Stromal cell of bone marrow (primary cell): Measurements from ENCODE around the gene AKT2.

Experiments used
- DNase-seq: peaks from one replicate; pipeline ENCODE4 v3.0.0-alpha.2; 2012; ENCODE audit warnings: low read depth

AKT2 gene

DNA sequence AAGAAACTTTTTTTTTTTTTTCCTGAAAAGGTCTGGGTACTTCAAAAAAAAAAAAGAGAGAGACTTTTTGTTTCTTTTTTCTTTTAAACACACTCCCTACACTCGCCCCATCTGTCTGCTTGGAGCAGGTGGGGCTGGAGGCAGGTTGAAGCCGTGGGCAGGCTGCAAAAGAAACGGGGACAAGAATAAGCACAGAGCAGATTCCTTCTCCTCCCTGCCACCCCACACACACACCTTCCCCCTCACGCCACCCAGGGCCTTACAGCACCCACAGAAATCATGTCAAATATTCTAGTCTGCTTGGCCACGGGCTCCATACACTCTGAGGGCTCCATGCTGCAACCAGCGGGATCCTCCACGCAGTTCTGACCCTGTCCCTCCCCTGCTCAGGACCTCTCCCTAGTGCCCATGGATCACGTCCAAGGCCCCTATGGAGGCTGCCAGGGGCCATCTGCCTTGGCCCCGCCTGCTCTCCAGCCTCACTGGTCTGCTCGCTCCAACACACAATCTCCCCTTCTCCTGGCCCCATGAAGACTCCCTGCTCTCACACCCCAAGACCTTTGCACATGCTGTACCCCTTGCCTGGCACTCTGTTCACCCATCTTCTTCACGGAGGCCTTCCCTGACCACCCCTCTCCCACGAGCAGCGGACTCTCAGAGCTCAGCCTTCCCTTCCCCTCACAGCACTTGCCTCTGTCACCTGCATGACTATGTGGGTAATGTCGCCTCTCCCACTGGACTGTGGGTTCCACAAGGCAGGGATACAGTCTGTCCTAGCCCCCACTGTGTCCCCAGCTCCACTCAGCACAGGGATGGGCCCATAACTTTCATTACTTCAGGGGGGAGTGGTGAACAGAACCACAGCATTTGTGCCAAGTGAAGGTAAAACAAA is 11.4 kb downstream of the AKT2 start:
- DNase-seq, result no peak

DNA sequence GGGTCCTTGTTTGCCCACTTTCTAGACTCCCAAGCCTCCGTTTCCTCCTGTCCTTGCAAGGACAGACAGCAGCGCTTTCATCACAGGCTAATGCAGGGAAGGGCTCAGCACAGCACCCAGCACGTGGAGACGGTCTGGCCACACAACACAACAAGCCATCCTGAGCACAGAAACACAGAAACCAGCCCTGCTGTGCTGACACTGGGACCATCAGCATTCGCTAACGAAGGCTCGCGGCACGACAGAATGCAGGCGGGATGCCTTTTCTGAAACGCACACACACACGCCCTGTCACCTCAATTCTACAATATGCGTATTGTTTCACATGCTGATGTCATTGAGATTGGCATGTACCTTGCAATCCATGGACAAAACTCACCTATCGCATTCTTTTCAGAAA is 12.9 kb downstream of the AKT2 start:
- no peak for DNase-seq

DNA sequence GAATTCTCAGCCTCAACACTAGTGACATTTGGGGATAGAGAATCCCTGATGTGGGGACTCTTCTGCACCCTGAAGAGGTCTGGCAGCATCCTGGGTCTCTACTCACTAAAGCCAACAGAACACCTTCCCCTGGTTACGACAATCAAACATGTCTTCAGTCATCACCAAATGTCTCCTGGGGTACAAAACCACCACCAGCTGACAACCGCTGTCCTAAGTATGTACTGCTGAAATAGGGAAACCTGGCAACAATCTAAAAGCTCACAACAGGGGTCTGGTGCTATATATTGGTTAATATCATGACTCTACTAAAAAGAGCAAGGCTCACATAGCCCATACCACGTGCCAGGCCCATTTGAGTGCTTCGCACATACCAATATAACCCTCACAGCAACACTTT is 13.4 kb downstream of the AKT2 start:
- DNase-seq, result no peak

DNA sequence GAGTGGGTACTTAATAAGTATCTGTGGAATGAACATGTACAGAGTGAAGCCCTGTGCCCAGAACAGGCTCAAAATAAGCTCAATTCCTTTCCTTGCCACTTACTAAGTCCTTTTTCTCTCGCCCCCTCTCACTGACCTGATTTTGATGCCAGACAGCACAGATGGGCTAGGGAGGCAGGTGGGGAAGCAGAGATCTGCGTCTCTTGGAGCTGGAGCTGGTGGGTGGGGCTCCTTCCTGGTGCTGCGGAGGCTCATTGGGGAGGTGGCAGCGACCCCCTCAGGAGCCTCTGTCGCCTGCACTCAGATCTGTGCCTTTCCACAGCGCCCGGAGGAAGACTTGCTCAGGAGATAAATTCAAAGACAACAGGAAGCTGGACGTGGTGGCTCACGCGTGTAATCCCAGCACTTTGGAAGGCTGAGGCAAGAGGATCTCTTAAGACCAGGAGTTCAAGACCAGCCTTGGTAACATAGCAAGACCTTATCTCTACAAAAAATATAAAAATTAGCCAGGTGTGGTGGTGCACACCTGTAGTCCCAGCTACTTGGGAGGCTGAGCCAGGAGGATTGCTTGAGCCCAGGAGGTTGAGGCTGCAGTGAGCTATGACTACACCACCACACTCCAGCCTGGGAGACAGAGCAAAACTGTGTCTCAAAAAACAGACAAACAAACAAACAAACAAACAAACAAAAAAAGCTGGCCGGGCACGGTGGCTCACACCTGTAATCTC is 14.6 kb downstream of the AKT2 start:
- DNase-seq, result no peak

DNA sequence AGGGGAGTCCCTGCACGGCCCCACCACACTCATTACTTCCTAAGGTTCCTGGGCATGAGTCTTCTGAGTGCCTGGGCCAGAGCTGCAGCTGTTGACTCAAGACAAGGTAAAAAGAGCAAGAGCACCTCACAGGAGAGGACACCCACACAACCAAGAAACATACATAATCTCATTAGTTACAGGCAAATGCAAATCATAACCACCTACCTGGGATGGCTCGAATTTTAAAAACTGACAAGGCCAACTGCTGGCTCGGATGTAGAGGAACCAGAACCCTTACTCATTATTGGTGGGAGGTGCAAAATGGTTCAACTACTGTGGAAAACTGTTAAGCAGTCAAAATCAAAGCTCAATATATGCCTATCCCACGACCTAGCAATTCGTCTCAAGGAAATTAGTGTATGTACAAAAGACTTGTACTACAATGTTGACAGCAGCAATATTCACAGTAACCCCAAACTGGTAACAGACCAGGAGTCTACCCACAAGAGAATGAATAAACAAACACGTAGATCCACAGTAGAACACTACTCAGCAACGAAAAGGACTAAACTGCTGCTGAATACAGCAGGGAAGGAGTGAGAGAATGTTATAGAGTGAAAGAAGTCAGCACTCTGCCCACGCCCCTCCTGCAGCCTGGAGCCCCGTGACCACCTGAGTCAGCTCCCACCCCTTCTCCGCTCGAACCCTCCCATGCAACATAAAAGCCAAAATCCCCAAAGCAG is 15.8 kb downstream of the AKT2 start:
- DNase-seq, result no peak

DNA sequence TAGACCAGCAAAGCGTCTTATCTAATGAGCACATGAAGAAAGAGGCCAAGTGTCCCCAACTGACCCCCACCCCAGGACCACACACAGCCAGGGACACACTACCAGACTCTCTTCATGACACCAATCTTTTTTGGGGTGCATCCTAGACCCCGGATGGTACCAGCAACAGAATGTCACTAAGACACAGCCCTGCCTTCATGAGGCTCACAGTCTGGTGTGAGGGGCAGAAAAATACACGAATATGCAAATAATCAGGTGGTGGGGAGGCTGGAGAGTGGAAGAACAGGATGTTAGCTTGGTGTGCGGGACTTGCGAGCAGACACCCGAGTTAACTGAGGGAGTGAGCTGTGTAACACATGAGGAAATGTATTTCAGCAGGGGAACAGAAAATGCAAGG is 17.5 kb downstream of the AKT2 start:
- DNase-seq, result no peak

DNA sequence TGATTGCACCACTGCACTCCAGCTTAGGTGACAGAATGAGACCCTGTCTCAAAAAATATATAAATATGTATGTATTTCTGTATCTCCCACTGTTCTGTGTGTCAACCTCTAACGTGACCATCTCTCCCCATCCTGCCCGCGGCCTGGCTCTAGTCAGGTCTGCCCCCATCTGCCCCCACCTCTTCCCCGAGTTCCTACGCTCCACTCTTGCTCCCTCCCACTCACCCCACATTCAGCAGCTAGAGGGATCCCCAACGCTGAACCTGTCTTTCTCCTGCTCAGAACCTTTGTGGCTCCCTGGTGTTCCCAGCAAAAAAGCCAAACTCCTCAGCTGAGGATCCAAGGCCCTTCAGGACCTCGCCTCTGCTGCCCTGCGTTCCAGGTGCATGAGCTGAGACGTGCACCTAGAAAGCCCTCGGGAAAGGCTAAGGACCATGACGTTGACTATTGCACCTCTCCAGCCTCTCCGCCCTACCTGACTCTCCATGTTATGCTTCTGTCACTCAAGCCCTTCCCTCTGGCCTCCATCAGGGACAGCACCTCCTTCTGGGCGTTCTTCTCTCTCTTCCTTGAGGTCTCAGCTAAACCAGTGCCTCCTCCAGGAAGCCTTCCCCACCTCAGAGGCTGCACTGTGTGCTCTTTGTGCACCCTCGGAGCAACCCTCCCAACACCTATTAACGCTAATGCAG is 18.1 kb downstream of the AKT2 start:
- DNase-seq, result no peak

DNA sequence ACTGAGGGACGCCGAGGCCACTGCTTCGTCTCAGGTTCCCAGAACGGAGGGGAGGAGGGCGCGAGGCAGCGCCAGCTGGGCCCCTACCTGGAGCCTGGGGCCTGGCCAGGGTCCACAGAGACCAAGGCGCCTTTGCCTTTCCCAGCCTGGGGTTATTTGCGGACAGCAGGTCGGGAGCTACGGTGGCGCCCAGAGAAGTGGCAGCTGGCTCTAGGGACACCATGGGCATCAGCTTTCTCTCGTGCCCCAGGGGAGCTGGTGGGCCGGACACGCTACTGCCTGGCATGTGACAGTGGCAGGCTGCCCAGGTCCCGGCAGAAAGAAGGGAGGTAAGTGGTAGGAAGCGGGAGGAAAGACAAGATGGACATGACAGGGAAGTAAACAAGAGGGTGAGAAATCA is 19.0 kb downstream of the AKT2 start:
- DNase-seq, result no peak

DNA sequence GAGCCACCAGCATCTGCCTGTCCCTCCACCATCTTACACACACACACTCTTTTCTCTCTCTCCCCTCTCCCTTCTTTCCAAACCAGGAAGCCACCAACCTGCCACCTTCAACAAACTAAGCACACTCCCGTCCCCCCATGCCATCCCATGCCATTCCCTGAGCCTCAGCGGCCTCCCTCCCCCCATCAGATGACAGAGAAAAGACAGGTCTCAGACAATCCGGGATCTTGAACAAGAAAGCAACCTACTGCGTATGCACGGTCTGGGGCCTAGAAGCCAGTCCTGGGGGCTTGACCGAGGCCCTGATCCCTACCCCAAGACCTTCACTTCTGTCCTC is 19.4 kb downstream of the AKT2 start:
- DNase-seq, result no peak

DNA sequence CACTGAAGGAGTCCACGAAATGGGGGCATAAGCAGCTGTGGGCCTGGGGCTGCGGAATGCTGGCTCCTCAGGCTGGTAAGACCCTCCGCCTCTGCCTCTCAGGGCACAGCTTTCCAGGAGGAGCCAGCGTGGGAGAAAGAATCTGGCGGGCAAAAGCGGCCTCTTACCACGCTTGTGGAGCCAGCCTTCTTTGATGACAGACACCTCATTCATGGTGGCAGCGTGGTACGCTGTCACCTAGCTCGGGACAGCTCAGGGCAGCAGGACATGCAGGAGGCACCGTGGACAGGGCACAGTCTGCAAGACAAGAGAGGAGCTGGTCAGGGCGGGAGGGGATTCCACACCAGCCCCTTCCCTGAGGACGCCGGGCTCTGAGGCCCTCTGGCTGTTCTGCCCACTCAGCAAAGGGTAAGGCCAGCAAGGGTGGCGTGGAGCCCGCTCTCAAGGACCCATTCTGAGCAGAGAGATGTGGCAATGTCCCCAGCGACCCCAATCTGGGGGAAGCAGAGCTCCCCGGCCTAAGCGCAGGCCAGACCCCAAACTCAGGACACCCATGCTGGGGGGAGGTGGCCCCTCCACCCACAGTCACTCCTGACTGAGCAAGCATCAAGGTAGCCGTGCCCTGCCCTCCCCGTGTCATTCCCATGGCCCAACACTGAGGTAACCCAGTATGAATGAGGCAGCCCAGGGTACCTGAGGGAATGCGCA is 19.9 kb downstream of the AKT2 start:
- no peak for DNase-seq

DNA sequence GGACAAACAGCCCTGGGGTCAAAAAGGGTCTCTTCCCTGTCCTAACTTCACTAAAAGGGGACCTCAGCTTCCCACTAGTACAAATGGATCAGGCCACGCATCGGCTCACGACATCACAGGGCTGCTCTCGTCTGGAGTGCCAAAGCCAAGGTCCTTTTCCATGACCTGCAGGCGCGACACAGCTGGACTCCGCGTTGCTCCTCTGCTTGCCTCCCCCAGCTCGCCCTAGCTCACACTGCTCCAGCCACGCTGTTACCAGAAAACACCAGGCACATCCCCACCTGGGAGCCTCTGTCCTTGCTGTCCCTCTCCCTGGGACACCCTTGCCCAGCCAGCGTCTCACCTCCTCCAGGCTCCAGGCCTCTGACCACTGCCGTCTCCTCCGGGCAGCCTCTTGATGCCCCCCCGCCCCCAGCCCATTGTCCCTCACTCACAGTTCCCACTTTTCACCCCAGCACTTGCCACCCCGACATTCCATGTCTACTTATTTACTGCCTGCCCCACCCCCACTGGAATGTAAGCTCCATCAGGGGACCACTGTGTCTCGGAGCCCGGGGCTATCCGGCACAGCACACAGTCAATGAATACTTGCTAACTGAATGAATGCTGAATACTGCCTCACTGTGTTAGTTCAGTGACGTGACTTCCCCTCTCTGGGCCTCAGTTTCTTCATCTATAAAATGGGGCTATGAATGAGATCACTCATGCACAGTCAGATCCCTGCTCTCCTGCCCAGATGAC is 20.7 kb downstream of the AKT2 start:
- no peak for DNase-seq

DNA sequence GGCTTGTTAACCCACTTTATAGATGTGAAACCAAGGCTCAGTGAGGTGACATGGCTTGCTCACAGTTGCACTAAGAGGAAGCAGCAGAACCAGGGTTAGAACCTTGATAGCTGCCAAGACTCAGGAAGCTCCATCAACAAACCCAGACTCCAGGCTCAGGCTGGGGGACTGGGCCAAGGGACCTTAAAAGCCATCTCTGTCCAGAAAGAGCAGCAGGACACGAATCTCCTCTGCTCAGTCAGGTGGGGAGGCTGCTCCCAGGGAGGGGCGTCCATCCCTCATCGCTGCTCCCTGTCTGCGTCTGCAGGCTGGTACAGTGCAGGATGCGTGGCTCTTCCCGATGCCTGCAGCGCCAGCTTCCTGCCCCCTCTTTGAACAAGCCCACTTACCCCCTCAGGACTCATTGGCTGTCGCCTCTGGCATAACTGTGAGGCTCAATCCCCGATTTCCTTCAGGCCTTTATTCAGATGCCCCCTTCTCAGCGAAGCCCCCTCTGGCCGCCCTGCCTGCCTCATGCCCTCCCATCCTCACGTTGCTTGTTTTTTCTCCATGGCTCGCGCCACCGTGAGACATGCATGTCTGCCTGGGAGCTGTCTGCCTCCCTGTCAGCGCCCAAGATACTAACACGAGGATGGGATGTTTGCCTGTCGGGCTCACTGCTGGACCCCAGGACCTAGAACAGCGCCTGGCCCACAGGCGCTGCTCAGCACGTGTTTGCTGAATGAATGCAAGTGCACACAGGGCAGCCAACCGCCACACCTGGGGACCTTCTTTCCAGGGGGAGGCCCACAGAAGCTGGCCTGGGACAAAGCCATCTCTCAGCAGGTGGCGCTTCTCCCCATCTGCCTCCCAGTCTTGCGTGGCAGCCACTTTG is 21.5 kb downstream of the AKT2 start:
- DNase-seq, result no peak

DNA sequence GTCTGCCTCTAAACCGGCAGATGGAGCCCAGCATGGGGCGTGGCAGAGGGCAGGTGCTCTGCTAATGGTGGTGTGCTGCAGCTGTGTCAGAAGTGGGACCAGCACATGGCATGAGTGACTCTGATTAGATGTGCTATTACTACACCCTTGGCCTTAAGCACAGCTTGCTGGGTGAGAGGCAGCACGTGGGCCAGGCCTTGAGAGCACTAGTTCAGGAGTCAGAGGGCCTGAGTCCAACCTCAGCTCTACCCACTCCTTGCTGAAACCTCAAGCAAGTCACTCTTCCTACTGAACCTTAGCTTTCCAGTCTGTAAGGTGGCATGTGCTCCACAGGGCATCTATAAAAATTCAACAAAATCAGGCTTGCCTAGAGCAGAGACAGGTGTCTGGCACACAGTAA is 22.7 kb downstream of the AKT2 start:
- no peak for DNase-seq

DNA sequence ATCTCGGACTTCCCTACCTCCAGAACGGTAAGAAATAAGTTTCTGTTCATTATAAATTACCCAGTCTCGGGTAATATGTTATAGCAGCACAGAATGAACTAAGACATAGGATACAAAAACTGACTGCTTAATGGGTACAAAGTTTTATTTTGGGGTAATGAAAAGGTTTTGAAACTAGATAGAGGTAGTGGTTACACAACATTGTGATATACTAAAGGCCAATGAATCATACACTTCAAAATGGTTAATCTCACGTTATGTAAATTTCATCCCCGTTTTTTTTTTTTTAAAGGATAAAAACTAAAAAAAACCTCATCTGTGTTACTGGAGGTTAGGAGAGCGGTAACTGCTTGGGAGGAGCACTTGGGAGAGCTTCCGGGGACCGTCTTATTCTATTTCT is 23.5 kb downstream of the AKT2 start:
- DNase-seq, result no peak

DNA sequence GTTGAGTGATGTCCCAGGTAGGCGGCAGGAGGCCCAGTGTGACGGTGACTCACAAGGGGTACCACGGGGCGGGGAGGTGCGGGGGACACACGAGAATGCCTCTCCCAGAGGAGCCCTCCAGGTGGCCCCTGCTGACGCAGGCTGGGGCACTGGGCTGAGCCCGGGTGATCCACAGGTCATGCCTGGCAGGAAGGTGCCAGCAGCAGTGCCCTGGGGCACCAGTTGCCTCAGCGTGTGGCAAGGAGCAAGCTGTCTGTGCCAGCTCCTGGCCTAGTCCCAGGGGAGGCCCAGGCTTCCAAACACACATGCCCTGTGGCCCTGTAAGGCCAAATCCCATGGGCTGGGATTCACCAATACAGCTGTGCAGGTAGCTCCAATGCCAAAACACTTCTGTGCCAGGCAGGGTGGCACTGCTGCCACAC is 28.0 kb downstream of the AKT2 start:
- no peak for DNase-seq

DNA sequence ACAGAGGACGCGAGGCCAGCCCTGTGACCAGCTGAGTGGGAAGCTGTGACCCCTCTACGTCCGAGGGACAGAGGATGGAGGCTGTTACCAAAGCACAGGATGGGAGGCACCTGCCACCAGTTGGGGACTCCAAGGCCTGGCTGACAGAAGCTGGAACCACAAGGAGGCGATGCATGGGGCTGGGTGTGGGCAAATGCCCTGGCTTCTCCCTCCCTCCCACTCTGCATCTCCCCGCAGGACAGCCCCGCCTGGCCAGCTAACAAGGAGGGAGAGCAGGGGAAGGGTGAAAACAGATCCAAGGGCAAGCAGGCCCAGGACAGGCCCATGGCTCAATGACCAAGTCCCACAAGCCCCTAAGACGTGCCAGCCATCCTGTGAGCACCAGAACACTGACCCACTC is 28.6 kb downstream of the AKT2 start:
- DNase-seq, result no peak

DNA sequence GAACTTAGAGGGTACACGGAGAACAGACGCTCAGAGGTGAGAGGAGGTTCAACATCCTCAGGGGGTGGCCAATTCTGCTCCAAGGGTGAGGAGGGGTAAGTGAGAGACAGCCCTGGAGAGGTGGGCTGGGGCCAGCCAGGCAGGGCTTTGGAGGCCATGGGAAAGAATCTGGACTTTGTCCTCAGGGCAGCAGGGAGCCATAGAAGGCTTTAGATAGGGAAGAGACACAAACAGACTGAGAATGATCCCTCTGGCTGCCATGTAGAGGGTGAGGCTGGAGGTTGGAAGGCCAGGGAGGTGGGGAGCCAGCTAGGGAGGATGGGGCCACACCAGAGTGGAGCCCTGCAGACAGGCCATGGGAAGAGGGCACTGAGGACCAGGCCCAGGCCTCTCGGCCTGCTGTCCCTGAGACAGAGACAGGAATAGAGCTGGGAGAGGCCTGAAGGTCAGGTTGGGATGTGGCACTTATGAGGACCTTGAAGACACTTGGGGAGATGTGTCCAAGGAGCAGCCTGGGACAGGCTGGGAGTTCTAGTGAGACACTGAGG is 29.5 kb downstream of the AKT2 start:
- no peak for DNase-seq

DNA sequence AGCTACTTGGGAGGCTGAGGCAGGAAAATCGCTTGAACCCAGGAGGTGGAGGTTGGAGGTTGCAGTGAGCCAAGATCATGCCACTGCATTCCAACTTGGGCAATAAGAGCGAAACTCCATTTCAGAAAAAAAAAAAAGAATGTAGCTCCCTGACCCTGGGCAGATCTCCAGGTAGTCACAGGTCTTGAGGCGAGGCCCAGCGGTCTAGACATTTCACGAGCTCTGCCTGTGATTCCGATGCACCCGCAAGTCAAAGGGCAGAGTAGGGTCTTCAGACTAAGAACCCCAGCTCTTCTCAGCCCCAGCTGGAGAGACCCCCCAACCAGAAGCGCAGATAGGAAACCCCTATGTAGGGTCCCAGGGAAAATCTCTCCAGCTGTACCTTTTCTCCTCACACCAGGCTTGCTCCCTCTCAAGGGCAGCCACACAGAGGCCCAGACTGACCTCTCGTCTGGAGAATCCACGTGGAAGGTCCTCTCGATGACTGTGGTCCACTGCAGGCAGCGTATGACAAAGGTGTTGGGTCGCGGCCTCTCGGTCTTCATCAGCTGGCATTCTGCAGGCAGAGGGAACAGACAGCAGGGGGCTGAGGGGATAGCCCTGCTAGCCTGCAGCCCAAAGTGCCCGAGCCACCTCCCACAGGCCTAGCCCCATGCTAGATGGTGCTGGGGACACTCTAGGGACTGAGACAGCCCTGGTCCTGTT is 30.3 kb downstream of the AKT2 start:
- no peak for DNase-seq

DNA sequence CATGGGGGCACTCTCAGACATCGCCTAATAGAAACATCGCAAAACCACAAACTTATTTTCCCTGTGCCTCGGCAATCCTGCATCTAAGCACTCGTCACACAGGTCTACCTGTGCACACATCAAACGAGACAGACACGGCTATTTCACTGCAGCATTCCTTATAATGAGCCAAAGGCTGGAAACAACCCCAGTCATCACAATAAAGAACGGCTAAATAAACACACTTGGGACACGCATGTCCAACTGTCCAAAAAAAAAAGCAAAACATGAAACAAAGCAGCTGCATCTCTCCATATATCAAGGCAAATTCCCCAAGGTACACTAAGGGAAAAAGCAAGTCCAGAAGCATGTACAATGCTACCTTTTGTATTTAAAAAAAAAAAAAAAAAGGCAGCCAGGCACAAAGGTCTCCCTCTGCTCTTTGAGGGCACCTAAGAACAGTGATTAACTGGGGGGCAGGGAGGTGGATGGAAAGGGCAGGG is 31.5 kb downstream of the AKT2 start:
- no peak for DNase-seq
